HEK293T (cell line): ENCODE measurements around the gene PACRG.

Experiments
- CTCF ChIA-PET: fragments of 350-600 bp; formaldehyde crosslinking; extraction: SDS; loops from one replicate; lab custom pipeline; 2021; ENCODE audit warnings: antibody characterized with exemption, inconsistent platforms; lab: Yijun Ruan, JAX
- POLR2A ChIA-PET: fragments of 350-600 bp; formaldehyde crosslinking; extraction: SDS; loops from one replicate; lab custom pipeline; 2020; ENCODE audit warnings: antibody characterized with exemption, inconsistent platforms; lab: Yijun Ruan, JAX
- DNase-seq: peaks from one replicate; pipeline ENCODE4 v3.0.0; 2012; ENCODE audit warnings: mixed read lengths; ENCODE audit errors: extremely low spot score
- ARNT ChIP-seq: fragments of 450-650 bp; IDR thresholded peaks from 2 replicates; pipeline ENCODE4 v1.6.1; 2017; ENCODE audit warnings: mild to moderate bottlenecking
- BHLHE40 ChIP-seq: fragments of 450-650 bp; IDR thresholded peaks from 2 replicates; pipeline ENCODE4 v1.6.1; 2016; ENCODE audit warnings: mild to moderate bottlenecking, moderate library complexity, borderline replicate concordance
- CTBP1 ChIP-seq: fragments of 450-650 bp; IDR thresholded peaks from 2 replicates; pipeline ENCODE4 v1.6.1; 2016; ENCODE audit warnings: borderline replicate concordance
- ELF4 ChIP-seq: fragments of 450-650 bp; IDR thresholded peaks from 2 replicates; pipeline ENCODE4 v1.6.1; 2017; ENCODE audit warnings: antibody characterized with exemption
- FOXA1 ChIP-seq: fragments of 450-650 bp; IDR thresholded peaks from 2 replicates; pipeline ENCODE4 v1.6.1; 2016; ENCODE audit warnings: mild to moderate bottlenecking
- FOXK2 ChIP-seq: fragments of 450-650 bp; IDR thresholded peaks from 2 replicates; pipeline ENCODE4 v1.6.1; 2016; ENCODE audit warnings: mild to moderate bottlenecking
- FOXM1 ChIP-seq: fragments of 450-650 bp; IDR thresholded peaks from 2 replicates; pipeline ENCODE4 v1.6.1; 2017; ENCODE audit warnings: mild to moderate bottlenecking, borderline replicate concordance
- HDGF ChIP-seq: fragments of 450-650 bp; IDR thresholded peaks from 2 replicates; pipeline ENCODE4 v1.6.1; 2017; ENCODE audit warnings: antibody characterized with exemption, borderline replicate concordance
- L3MBTL2 ChIP-seq: fragments of 450-650 bp; conservative IDR thresholded peaks from 2 replicates; pipeline ENCODE4 v1.6.1; 2016; ENCODE audit warnings: mild to moderate bottlenecking
- LEF1 ChIP-seq: fragments of 450-650 bp; IDR thresholded peaks from 2 replicates; pipeline ENCODE4 v1.6.1; 2017; ENCODE audit warnings: mild to moderate bottlenecking, borderline replicate concordance
- NFRKB ChIP-seq: fragments of 450-650 bp; IDR thresholded peaks from 2 replicates; pipeline ENCODE4 v1.6.1; 2016; ENCODE audit warnings: mild to moderate bottlenecking, moderate library complexity
- SP1 ChIP-seq: fragments of 450-650 bp; IDR thresholded peaks from 2 replicates; pipeline ENCODE4 v1.6.1; 2017
- SUZ12 ChIP-seq: fragments of 450-650 bp; IDR thresholded peaks from 2 replicates; pipeline ENCODE4 v1.6.1; 2016; ENCODE audit warnings: mild to moderate bottlenecking
- TARDBP ChIP-seq: fragments of 450-650 bp; IDR thresholded peaks from 2 replicates; pipeline ENCODE4 v1.6.1; 2016
- ZNF384 ChIP-seq: fragments of 450-650 bp; IDR thresholded peaks from 2 replicates; pipeline ENCODE4 v1.6.1; 2016
- TF ChIP-seq, protein P1 (sequence below): fragments of 450-650 bp; IDR thresholded peaks from 2 replicates; pipeline ENCODE4 v1.6.1; 2016

Gene PACRG

DNA sequence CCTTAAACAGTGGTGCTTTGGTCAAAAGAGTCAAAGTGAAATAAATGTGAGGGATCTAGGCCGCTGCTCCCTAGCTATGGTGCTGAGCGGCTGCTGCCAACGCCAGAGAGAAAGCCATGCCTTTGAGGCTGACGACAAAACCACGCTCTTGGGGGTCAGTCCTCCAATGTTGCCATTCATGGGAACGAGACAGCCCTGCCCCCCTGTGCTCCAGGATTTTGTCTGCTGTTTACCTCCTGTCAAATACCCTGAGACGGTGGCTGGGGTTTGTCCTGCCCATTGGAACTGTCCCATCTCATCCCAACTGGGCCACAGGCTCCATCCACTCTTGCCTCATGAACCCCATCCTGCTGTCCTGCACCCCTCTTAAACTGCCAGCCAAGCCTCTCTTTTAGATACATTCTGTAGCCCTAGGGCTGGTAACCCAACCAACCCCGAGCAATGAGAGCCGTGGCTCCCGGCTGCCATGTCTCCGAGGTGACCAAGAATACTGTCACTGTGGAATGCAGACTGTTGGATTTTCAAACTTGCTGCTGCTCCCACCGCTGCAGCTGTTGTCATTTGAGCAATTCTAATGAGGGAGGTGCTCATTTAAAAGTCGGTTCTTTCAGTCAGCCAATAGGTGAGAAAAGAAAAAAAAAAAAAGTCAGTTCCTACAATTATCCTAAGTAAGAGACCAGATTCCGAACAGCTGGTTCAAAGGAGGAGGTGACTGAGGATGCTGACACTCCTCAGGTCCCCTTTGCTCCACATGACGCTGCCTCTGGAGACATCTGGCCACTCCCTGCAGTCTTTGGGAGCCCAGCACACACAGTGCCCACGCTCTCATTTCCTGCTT, 613.7 kb downstream of the PACRG start:
- no peak for DNase-seq
- no peak for TF ChIP-seq ELF4
- ChIA-PET CTCF (interaction anchor here (0.6 kb wide), 1 partner anchor 79 kb away, joined by 3 read pairs; no protein-coding TSS in a partner anchor), POLR2A (no interaction called here)

DNA sequence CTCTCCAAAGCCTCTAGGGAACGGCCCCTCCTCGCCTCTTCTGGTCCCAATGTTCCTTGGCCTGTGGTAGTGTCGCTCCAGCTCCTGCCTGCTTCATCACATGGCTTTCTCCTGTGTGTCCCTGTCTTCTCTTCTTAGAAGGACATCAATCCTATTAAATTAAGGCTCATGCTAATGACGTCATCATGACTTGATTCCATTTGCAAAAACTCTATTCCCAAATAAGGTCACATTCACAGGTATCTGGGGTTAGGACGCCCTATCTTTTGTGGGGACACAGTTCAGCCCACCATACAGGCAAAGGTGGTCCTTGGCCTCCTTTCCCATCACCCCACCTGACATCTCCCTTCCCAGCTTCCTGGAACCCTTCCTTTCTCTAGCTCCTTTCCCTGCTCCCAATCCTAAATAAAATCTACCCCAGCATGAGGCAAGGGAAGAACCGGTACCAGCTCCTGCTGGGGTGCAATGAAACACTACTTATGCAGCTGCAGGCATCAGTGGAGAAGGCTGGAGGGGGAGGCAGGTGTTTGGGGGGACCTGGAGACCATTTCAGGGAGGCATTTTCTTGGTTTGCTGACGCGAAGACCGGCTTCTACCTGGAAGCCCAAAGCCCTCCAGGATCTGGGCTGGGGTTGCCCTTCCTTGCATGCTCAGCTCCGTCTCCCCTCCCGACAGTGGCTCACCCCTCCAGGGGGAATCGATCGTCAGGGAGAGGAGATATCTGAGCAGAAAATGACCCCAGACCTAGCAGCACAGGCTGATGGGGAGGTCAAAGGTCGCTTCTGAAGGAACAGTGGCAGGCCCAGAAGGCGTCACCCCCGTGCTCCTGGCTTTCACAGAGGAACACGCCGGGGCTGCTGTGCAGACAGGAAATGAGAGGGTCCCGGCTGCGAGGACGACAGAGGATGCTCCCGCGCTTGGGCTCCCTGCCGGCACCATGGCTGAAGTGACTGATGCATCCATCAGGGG, 615.1 kb downstream of the PACRG start:
- TF ChIP-seq ARNT (no peak), HDGF (no peak), FOXA1 (no peak), ELF4 (no peak), FOXM1 (no peak), BHLHE40 (no peak), SP1 (no peak), LEF1 (no peak), FOXK2 (no peak), SUZ12 (no peak), TARDBP (no peak), NFRKB (no peak), CTBP1 (no peak), L3MBTL2 (no peak), ZNF384 (no peak)
- TF ChIP-seq, protein P1, sequence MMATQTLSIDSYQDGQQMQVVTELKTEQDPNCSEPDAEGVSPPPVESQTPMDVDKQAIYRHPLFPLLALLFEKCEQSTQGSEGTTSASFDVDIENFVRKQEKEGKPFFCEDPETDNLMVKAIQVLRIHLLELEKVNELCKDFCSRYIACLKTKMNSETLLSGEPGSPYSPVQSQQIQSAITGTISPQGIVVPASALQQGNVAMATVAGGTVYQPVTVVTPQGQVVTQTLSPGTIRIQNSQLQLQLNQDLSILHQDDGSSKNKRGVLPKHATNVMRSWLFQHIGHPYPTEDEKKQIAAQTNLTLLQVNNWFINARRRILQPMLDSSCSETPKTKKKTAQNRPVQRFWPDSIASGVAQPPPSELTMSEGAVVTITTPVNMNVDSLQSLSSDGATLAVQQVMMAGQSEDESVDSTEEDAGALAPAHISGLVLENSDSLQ, result no peak
- ChIA-PET CTCF (no interaction called here), POLR2A (no interaction called here)
- DNase-seq, result no peak

DNA sequence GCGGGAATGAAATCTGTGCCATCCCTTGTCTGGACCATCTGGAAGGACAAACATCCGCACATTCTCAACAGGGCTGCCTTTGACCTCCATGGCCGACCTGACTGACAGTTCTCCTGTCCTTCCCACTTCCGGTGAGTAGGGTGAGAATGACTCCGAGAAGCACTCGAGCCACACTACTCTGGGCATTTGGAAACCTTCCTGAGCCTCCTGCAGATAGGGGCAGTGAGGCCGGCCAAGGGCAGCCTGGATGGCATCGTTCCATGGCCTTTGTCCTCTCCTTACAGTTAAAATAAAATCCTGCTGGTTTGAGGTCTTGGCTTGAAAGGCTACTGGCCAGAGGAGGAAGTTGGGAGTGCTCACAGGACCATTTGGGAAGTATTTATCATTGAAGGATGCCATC, 615.8 kb downstream of the PACRG start:
- ChIA-PET POLR2A (no interaction called here), CTCF (no interaction called here)
- TF ChIP-seq NFRKB, result no peak
- TF ChIP-seq FOXA1, result no peak
- no peak for TF ChIP-seq ARNT
- TF ChIP-seq SUZ12, result no peak
- TF ChIP-seq BHLHE40, result no peak
- DNase-seq, result no peak

DNA sequence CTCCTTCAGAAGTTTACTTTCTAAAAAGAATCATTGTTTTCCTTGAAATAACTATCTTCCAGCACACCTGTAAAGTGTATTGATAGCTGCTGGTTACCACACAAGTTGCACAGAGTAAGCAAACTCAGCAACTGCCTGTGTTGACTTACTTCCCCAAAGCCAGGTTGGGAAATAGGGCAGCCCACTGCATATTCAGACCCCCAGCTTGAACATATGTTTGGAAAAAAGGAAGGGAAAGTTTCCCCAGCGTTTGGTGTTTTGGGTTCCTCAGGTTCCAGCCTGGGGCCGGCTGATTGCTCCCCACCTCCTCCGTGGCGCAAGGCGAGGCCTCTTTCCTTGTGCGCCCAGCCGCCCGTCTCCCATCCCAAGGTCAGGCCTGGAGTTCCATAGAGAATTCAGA, 616.6 kb downstream of the PACRG start:
- ChIA-PET CTCF (no interaction called here), POLR2A (no interaction called here)
- no peak for TF ChIP-seq NFRKB
- TF ChIP-seq SP1, result no peak
- no peak for TF ChIP-seq TARDBP
- TF ChIP-seq HDGF, result no peak
- TF ChIP-seq FOXK2, result no peak
- TF ChIP-seq BHLHE40, result no peak
- TF ChIP-seq ARNT, result no peak
- TF ChIP-seq SUZ12, result no peak
- TF ChIP-seq L3MBTL2, result no peak
- TF ChIP-seq CTBP1, result no peak
- TF ChIP-seq, protein P1, result no peak
- TF ChIP-seq ZNF384, result no peak
- no peak for TF ChIP-seq FOXA1
- TF ChIP-seq LEF1, result no peak
- TF ChIP-seq FOXM1, result no peak
- TF ChIP-seq ELF4, result no peak
- DNase-seq, result no peak

DNA sequence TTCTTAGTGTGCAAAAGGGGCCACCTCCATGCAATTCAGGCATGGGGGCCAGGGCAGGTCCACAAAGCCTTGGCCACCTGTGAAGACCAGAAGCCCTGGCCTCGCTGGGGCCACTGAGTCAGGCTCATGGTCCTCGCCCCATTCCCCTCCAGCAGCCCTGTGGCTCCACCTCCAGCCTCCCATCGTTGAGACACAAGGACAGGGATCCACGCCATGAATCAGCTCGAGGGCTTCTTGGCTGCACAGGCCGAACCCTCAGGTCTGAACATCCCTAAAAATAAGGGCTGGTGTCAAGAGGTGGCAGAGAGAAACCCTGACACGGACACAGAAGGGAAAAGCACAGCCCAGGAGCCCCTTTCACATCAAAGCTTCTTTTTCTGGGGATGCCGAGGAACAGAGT, 618.2 kb downstream of the PACRG start:
- ChIA-PET POLR2A (no interaction called here), CTCF (no interaction called here)
- no peak for DNase-seq
- TF ChIP-seq CTBP1 (no peak), ELF4 (no peak), SP1 (no peak), ARNT (no peak), LEF1 (no peak), FOXM1 (no peak), FOXK2 (no peak), HDGF (no peak), NFRKB (no peak), SUZ12 (no peak), FOXA1 (no peak)
- TF ChIP-seq, protein P1, result no peak
